Aorta (tissue), 5 donors: Measurements from ENCODE around the gene KCNMA1. TPM values are rescaled to one million over a fixed set of nuclear protein-coding genes. Genes with fewer than 3 reads are reported as not detected.

ENCODE experiments used
- ATAC-seq: fragments of 200-7000 bp; cut with Tn5 transposase; one replicate; pipeline ENCODE4 v1.9.1; 2022; ENCODE audit warnings: moderate library complexity; ENCODE audit not compliant: low FRiP score
- DNase-seq, 2 donors: peaks; one replicate each; pipeline ENCODE4 v3.0.0-alpha.2; 2020
- H3K27ac ChIP-seq, 2 donors: one replicate each; pipeline ENCODE4 v1.5.1; 2013; ENCODE audit warnings: low read length in 2 of 2, mild to moderate bottlenecking in 2 of 2, moderate library complexity in 2 of 2, control low read depth in 1 of 2, inconsistent platforms in 1 of 2, low read depth in 1 of 2
- H3K27me3 ChIP-seq, 2 donors: one replicate each; pipeline ENCODE4 v1.6.1; 2013; ENCODE audit warnings: control low read depth in 1 of 2, low read length in 1 of 2, mild to moderate bottlenecking in 1 of 2, moderate library complexity in 1 of 2; ENCODE audit not compliant: insufficient read depth in 2 of 2, control insufficient read depth in 1 of 2
- H3K36me3 ChIP-seq, 2 donors: one replicate each; pipeline ENCODE4 v1.6.1; 2013; ENCODE audit warnings: control low read depth in 1 of 2, low read length in 1 of 2, mild to moderate bottlenecking in 1 of 2; ENCODE audit not compliant: insufficient read depth in 2 of 2, control insufficient read depth in 1 of 2
- H3K4me1 ChIP-seq, 2 donors: one replicate each; pipeline ENCODE4 v1.6.1; 2013; ENCODE audit warnings: low read length in 2 of 2, control low read depth in 1 of 2, mild to moderate bottlenecking in 1 of 2, moderate library complexity in 1 of 2; ENCODE audit not compliant: insufficient read depth in 2 of 2, control insufficient read depth in 1 of 2
- H3K4me3 ChIP-seq, 2 donors: one replicate each; pipeline ENCODE4 v1.5.1; 2013; ENCODE audit warnings: low read length in 2 of 2, control low read depth in 1 of 2, mild to moderate bottlenecking in 1 of 2
- H3K9me3 ChIP-seq: one replicate; pipeline ENCODE4 v1.6.1; 2013; ENCODE audit warnings: mild to moderate bottlenecking, low read length; ENCODE audit not compliant: control insufficient read depth
- WGBS, 2 donors: extraction: QIAGEN DNeasy Blood & Tissue Kit; methylation state at CpG; one replicate each; pipeline ENCODE4 v1.1.7; 2013; 5-methylcytosine and 5-hydroxymethylcytosine counted together
- intact Hi-C, 2 donors: fragments of 100-400 bp; cut with DNase I; formaldehyde crosslinking; loops; one replicate each; pipeline versions ENCODE4 v1.14.2 to v1.15.0; 2022
- polyA plus RNA-seq, 2 donors: library from polyadenylated mRNA; stranded (reverse); fragments of 200-250 nt; gene quantifications; one replicate each; pipeline ENCODE4 v1.2.3, GENCODE V29; 2013
- total RNA-seq, 2 donors: library from RNA; stranded (reverse); fragmentation: NEBNext Ultra II Directional; extraction: Animal tissue kit (Norgen Biotek cat#: 25700); gene quantifications; one replicate each; pipeline ENCODE4 v1.2.1, GENCODE V29; 2021
- donor health status: healthy with polysubstance abuse.
- donor health status: Bipolar disorder and iron deficiency.
- donor health status: DM: no; HTN: no; CAD: no.
- donor health status: DM: no; HTN: no; CAD: no.
- donor health status: DM: yes; HTN: yes; CAD: no.

The KCNMA1 gene
- total and polyA plus RNA-seq, 4 donors, result 36.8 to 163 (median 125) TPM

DNA sequence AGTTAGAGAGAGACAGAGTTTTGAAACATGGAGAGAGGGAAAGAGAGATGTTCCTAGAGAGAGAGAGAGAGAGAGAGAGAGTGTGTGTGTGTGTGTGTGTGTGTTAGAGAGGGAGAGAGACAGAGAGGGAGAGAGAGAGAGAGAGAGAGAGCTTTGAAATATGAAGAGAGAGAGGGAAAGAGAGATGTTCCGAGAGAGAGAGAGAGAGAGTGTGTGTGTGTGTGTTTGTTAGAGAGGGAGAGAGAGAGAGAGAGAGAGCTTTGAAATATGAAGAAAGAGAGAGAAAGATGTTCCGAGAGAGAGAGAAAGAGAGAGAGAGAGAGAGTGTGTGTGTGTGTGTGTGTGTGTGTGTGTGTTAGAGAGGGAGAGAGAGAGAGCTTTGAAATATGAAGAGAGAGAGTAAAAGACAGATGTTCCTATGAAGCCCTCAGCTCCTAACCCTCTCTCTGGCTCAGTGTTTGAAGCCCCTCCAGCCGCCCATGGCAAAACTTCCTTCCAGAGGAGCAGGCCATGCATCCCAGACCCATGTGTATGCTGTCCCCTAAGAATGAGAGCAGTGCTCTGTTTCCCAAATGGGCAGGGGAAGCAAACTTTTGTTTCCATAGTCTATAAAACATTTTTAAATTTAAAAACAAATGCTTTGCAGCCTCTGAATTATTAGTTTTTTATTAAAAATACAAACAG lies 130.9 kb downstream of the KCNMA1 start:
- DNase-seq, result no peak
- H3K27ac ChIP-seq, result no peak overlapping the region
- WGBS, 2 donors, result 86 to 89% methylated on average over 3 of the region's 3 CpGs
- no peaks in the 10 kb centered on the region for H3K9me3 ChIP-seq
- intact Hi-C loops, result loop anchor here in 1 of 2 donors (10.0 kb wide), 1 partner anchor 128 kb away; the partner anchor contains the start of gene KCNMA1
- H3K4me3 ChIP-seq, result no peak overlapping the region
- peaks cover 6 to 17% of the 10 kb centered on the region in 2 donors for H3K4me1 ChIP-seq
- ATAC-seq, result no peak
- H3K27me3 ChIP-seq, result no peaks in the 10 kb centered on the region
- H3K36me3 ChIP-seq, result no peaks in the 10 kb centered on the region

DNA sequence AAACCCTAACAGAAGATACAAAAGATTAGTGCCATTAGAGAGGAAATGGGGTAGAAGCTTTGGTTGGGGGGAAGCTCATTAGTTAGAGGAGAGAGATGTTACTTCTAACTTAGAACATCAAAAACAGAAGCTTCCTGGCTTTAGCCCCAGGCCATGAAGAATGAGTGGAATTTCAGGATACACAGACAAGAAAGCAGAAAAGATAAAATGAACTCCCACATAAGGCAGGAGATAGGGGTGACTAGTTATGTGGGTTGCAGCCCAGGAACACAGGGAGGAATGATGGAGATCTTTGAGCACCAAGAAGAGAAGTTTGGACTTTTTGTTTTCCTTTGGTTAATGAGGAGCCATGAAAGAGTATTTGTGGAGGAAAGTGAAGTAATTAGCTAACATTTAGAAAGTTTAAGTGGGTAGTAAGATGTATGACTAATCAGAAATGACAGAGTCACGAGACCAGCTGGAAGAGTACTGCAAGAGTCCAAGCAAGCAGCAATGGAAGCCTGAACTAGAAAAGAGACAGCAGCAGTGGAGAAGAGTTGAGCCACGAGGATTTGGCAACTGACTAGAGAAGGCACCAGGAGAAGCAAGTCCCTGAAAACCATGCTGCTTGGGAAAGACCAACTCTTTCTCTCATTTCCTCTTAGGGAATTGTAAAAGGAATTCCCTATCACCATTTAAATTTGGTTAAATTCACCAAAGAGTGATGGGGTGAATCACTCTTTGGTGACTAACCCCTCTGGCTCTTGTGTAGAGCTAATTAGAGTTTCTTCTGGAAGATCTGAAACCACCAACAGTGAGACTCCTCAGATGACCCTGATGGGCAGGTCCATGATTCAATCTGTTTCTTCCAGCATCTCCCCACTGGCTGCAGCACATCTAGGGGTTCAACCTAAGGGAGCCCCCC lies 131.9 kb downstream of the KCNMA1 start:
- Histone ChIP-seq H3K4me1 (peaks cover 4 to 17% of the 10 kb centered on the region in 2 donors), H3K27ac (no peak overlapping the region), H3K4me3 (no peak overlapping the region), H3K27me3 (no peaks in the 10 kb centered on the region), H3K36me3 (no peaks in the 10 kb centered on the region), H3K9me3 (no peaks in the 10 kb centered on the region)
- no peak for DNase-seq
- no peak for ATAC-seq
- intact Hi-C loops, result loop anchor here in 1 of 2 donors (10.0 kb wide), 1 partner anchor 129 kb away; the partner anchor contains the start of gene KCNMA1
- WGBS, 2 donors, result 51 to 54% methylated on average over 2 of the region's 2 CpGs

GRCh38 chr10:77504873-77505257 lies 132.7 kb downstream of the KCNMA1 start:
- Histone ChIP-seq H3K4me3 (no peak overlapping the region), H3K36me3 (no peaks in the 10 kb centered on the region), H3K4me1 (peaks cover 4 to 17% of the 10 kb centered on the region in 2 donors), H3K27ac (no peak overlapping the region), H3K27me3 (no peaks in the 10 kb centered on the region), H3K9me3 (no peaks in the 10 kb centered on the region)
- intact Hi-C loops, result loop anchor here in 1 of 2 donors (10.0 kb wide), 1 partner anchor 130 kb away; the partner anchor contains the start of gene KCNMA1
- 80 to 82% methylated on average over 4 of the region's 4 CpGs for WGBS, 2 donors
- ATAC-seq (no peak), DNase-seq (no peak)

DNA sequence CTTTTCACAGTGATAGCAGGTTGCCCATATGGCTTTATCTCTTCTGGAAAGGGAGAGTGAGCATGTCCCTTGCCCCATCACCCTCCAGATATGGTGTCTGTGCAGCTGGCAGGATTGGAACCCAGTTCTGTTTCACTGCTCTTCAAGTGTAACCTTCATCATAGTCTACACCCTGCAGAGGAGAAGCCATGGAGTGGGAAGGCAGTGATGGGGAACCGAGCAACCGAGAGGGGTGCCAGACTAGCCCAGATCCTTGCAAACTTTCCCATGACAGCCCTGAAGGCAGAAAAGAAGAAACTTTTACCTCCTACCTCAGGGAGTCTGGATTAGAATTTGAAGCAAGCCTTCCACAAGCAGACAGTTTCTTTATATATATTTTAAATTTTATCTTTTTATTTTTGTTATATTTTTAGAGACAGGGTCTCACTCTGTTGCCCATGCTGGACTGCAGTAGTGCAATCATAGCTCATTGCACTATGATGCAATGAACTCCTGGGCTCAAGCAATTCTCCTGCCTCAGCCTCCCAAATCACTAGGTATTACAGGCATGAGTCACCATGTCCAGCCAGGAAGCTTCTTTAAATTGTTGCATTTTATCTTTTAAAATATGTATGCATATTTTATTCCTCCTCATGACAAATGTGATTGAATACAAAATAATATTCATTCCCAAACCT lies 133.3 kb downstream of the KCNMA1 start:
- no peaks in the 10 kb centered on the region for H3K36me3 ChIP-seq
- intact Hi-C loops, result loop anchor here in 1 of 2 donors (10.0 kb wide), 1 partner anchor 130 kb away; the partner anchor contains the start of gene KCNMA1
- H3K9me3 ChIP-seq, result no peaks in the 10 kb centered on the region
- no peak for DNase-seq
- no peak overlapping the region for H3K27ac ChIP-seq
- WGBS, 2 donors, result 91 to 94% methylated on average over 2 of the region's 2 CpGs
- no peak overlapping the region for H3K4me3 ChIP-seq
- no peak for ATAC-seq
- H3K4me1 ChIP-seq, result peaks cover 4 to 17% of the 10 kb centered on the region in 2 donors
- H3K27me3 ChIP-seq, result no peaks in the 10 kb centered on the region

DNA sequence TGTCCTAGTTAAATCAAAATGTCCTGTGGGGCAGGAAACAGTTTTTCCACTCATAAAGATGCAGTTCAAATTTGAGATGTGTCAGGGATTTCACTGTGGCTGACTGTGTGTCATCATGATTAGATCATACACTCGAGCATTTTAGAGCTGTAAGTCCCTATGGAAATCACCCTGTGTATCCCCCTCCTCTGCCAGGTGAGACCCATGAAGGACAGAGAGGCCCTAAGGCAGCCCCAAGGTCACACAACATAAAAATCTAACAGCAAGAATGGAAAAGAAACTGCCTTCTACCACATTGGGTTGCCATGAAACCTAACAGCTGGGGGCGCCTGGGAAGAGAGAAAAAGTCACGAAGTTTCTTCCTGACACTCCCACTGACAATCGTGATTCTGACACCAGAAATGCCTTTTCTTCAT lies 135.8 kb downstream of the KCNMA1 start:
- no peak for ATAC-seq
- Histone ChIP-seq H3K4me3 (no peak overlapping the region), H3K4me1 (peaks cover 10 to 11% of the 10 kb centered on the region in 2 donors), H3K9me3 (no peaks in the 10 kb centered on the region), H3K27me3 (no peaks in the 10 kb centered on the region), H3K36me3 (no peaks in the 10 kb centered on the region), H3K27ac (no peak overlapping the region)
- WGBS, 2 donors, result 54 to 58% methylated on average over 4 of the region's 4 CpGs
- no peak for DNase-seq
- intact Hi-C loops, result loop anchor here in 1 of 2 donors (10.0 kb wide), 1 partner anchor 133 kb away; the partner anchor contains the start of gene KCNMA1

- Histone ChIP-seq H3K4me1 (peaks cover 10 to 11% of the 10 kb centered on the region in 2 donors), H3K36me3 (no peaks in the 10 kb centered on the region), H3K27ac (no peak overlapping the region), H3K9me3 (no peaks in the 10 kb centered on the region), H3K27me3 (no peaks in the 10 kb centered on the region), H3K4me3 (no peak overlapping the region)
- intact Hi-C loops, result loop anchor here in 1 of 2 donors (10.0 kb wide), 1 partner anchor 134 kb away; the partner anchor contains the start of gene KCNMA1
- ATAC-seq, result peak; percentile 72
- peak; percentile 67 to 87 for DNase-seq
- 5 to 14% methylated on average over 7 of the region's 7 CpGs for WGBS, 2 donors
Observed at GRCh38 chr10:77501152-77501845, 136.3 kb downstream of the KCNMA1 start.

DNA sequence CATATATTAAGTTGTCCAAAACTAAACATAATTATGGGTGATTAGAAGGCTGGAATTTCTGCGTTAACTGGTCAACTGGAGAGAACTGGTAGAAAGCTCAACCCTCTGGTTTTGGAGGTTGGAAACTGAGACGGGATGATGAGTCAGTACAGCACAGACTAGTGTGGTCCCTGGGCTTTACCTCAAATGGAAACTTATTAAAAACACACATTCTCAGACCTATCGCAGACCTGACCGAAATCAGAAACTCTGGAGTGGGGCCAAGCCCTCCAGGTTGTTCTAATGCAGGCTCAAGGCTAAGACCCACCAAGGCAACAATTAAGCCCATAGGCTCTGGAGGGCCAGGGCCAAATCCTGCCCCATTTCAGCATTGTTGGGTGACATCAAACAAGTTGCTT lies 136.9 kb downstream of the KCNMA1 start:
- Histone ChIP-seq H3K27ac (no peak overlapping the region), H3K4me1 (peaks cover 7 to 8% of the 10 kb centered on the region in 2 donors), H3K27me3 (no peaks in the 10 kb centered on the region), H3K4me3 (no peak overlapping the region), H3K36me3 (no peaks in the 10 kb centered on the region), H3K9me3 (no peaks in the 10 kb centered on the region)
- 90% methylated on average over 4 of the region's 4 CpGs for WGBS, 2 donors
- no peak for DNase-seq
- no peak for ATAC-seq
- intact Hi-C loops, result loop anchor here in 1 of 2 donors (10.0 kb wide), 1 partner anchor 134 kb away; the partner anchor contains the start of gene KCNMA1

- no peak overlapping the region for H3K27ac ChIP-seq
- H3K4me3 ChIP-seq, result no peak overlapping the region
- H3K36me3 ChIP-seq, result no peaks in the 10 kb centered on the region
- 83 to 86% methylated on average over 2 of the region's 2 CpGs for WGBS, 2 donors
- ATAC-seq, result no peak
- H3K9me3 ChIP-seq, result no peaks in the 10 kb centered on the region
- intact Hi-C loops, result loop anchor here in 1 of 2 donors (10.0 kb wide), 1 partner anchor 324 kb away; no protein-coding TSS in a partner anchor
- no peak for DNase-seq
- no peaks in the 10 kb centered on the region for H3K27me3 ChIP-seq
- H3K4me1 ChIP-seq, result peaks cover 0 to 6% of the 10 kb centered on the region in 2 donors
Observed at GRCh38 chr10:77498829-77499228, 138.8 kb downstream of the KCNMA1 start.
